ENCODE results near the gene CRB1. TPM values are rescaled to one million over a fixed set of nuclear protein-coding genes. Genes with fewer than 3 reads are reported as not detected.
"Not testable (repeated sequence)": the region's sequence is repeated elsewhere in the genome, so short reads cannot be mapped to it uniquely, and the experiment has no call there.

The CRB1 gene
- total RNA-seq, 3 donors from 2014 or later: 0.33 to 1.0 (median 0.48) TPM

DNA sequence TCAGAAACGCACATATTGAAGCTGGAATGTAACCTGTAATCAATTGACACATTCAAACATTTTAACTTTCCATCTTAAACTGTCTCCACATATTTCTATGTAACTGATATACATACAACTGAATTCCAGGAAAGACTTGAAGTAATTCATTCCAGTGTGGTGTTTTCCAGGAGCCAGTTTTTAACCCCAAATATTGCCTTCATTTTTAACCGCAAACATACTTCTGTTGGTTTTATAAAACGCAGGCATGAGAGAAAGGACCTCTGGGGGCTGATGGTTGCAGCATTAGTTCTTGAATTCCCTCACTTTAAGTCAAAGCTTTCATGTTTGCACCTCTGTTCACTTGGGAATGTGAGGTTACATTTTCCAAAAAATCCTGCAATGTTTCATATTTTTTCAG, 204.1 kb downstream of the CRB1 start:
- H3K27me3 ChIP-seq: no peaks in the 10 kb centered on the region
- intact Hi-C loops (cut with DNase I; ENCODE audit: low total_unique reads): no loop called here
- H3K36me3 ChIP-seq: no peaks in the 10 kb centered on the region
- no peak overlapping the region for H3K4me3 ChIP-seq
- no peak overlapping the region for H3K27ac ChIP-seq
- TF ChIP-seq POLR2A (IDR thresholded peaks at IDR 0.05): no peak
- TF ChIP-seq, protein P1, sequence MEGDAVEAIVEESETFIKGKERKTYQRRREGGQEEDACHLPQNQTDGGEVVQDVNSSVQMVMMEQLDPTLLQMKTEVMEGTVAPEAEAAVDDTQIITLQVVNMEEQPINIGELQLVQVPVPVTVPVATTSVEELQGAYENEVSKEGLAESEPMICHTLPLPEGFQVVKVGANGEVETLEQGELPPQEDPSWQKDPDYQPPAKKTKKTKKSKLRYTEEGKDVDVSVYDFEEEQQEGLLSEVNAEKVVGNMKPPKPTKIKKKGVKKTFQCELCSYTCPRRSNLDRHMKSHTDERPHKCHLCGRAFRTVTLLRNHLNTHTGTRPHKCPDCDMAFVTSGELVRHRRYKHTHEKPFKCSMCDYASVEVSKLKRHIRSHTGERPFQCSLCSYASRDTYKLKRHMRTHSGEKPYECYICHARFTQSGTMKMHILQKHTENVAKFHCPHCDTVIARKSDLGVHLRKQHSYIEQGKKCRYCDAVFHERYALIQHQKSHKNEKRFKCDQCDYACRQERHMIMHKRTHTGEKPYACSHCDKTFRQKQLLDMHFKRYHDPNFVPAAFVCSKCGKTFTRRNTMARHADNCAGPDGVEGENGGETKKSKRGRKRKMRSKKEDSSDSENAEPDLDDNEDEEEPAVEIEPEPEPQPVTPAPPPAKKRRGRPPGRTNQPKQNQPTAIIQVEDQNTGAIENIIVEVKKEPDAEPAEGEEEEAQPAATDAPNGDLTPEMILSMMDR (IDR thresholded peaks at IDR 0.05): no peak
- TF ChIP-seq POLR2AphosphoS5 (IDR thresholded peaks at IDR 0.05): no peak
- DNase-seq (ENCODE audit: low spot score in 2 of 2): no peak
- no peaks in the 10 kb centered on the region for H3K4me1 ChIP-seq
- H3K9me3 ChIP-seq: no peaks in the 10 kb centered on the region

DNA sequence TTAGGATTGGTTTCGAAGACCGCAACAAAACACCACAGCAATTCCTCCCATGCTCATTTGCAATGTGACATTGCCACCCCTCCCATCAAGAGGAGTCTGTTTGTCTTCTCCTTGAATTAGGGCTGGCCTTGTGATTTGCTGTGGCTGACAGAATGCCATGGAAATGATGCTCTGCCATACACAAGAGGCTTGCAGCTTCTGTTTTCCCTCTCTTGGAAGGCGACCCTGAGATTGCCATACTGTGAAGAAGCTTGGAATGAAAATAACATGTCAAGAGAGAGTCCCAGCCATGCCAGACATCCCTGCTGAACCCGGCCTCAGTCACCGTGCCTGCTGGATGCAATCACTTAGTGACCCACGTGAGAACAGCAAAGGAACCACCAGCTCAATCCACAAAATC, 212.4 kb downstream of the CRB1 start:
- no peaks in the 10 kb centered on the region for H3K9me3 ChIP-seq
- TF ChIP-seq POLR2AphosphoS5 (IDR thresholded peaks at IDR 0.05) (no peak), POLR2A (IDR thresholded peaks at IDR 0.05) (no peak)
- TF ChIP-seq, protein P1 (IDR thresholded peaks at IDR 0.05): no peak
- no peak overlapping the region for H3K27ac ChIP-seq
- H3K4me1 ChIP-seq: no peaks in the 10 kb centered on the region
- no peak for DNase-seq (ENCODE audit: low spot score in 2 of 2)
- no peak overlapping the region for H3K4me3 ChIP-seq
- no peaks in the 10 kb centered on the region for H3K27me3 ChIP-seq
- H3K36me3 ChIP-seq: no peaks in the 10 kb centered on the region
- intact Hi-C loops (cut with DNase I; ENCODE audit: low total_unique reads): no loop called here

DNA sequence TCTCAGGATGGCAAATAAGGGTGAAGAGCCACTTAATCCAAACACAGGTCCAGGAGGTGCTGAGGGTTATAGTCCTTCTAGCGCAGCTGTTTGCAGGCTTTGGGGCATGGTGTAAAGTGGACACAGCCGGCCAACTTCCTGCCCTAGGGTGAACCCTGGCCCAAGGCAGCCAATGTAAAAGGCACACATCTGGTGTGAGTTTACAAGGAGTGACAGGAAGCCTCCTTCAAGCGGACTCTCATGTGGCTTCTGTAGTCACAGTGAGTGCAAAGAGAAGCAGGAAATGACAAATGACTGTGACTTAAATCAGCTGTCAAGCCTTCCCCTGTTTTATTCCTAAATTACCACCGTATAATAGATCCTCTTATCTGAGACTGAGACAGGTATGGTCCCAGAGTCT, 213.0 kb downstream of the CRB1 start:
- intact Hi-C loops (cut with DNase I; ENCODE audit: low total_unique reads): no loop called here
- Histone ChIP-seq H3K4me3 (no peak overlapping the region), H3K27ac (no peak overlapping the region), H3K4me1 (no peaks in the 10 kb centered on the region), H3K36me3 (no peaks in the 10 kb centered on the region), H3K27me3 (no peaks in the 10 kb centered on the region), H3K9me3 (no peaks in the 10 kb centered on the region)
- TF ChIP-seq, protein P1 (IDR thresholded peaks at IDR 0.05): no peak
- TF ChIP-seq POLR2A (IDR thresholded peaks at IDR 0.05): no peak
- no peak for TF ChIP-seq POLR2AphosphoS5 (IDR thresholded peaks at IDR 0.05)
- no peak for DNase-seq (ENCODE audit: low spot score in 2 of 2)

DNA sequence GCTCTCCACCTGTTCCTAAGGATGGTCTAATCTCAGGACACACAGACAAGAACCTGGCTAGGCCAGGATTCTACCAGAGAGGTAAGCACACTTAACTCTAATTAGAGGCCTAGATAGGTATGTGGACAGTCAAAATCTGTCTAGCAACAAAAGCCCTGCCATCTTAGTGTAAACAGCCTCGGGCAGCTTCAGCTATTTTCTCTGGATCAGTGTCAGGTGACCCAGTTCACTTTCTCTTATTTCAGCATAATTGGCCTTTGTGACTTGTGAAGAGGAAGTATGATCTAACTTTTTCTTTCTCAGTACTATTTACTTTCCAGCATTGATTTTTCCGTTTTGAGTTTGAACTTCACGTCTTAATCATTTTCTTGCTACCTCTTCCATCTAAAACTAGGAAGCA, 217.7 kb downstream of the CRB1 start:
- intact Hi-C loops (cut with DNase I; ENCODE audit: low total_unique reads): no loop called here
- no peaks in the 10 kb centered on the region for H3K9me3 ChIP-seq
- no peak for TF ChIP-seq POLR2AphosphoS5 (IDR thresholded peaks at IDR 0.05)
- TF ChIP-seq, protein P1 (IDR thresholded peaks at IDR 0.05): no peak
- TF ChIP-seq POLR2A (IDR thresholded peaks at IDR 0.05): no peak

DNA sequence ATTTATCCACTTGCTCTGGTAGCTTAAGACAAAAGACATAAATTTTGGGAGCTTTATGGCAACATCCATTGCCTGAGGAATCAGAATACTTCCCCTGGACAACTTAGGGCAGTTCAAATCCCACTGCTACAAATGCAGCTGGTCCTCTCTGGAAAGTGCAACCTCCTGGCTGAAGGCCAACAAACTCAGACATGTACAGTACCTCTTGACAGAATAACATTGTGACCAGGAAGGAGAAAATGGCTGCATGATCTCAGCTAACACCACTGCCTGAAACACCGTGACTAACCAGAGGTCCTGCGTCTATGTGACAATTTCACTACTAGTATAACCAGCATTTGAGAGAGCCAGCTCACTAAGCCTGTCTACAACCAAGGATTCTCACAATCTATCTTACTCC, 218.9 kb downstream of the CRB1 start:
- Histone ChIP-seq H3K4me1 (no peaks in the 10 kb centered on the region), H3K27ac (no peak overlapping the region), H3K4me3 (no peak overlapping the region), H3K9me3 (no peaks in the 10 kb centered on the region), H3K27me3 (no peaks in the 10 kb centered on the region), H3K36me3 (no peaks in the 10 kb centered on the region)
- intact Hi-C loops (cut with DNase I; ENCODE audit: low total_unique reads): no loop called here
- DNase-seq (ENCODE audit: low spot score in 2 of 2): no peak
- TF ChIP-seq, protein P1 (IDR thresholded peaks at IDR 0.05): no peak
- no peak for TF ChIP-seq POLR2A (IDR thresholded peaks at IDR 0.05)
- TF ChIP-seq POLR2AphosphoS5 (IDR thresholded peaks at IDR 0.05): no peak

More for the DNA sequence above, 217.7 kb downstream of the CRB1 start:
- no peak overlapping the region for H3K4me3 ChIP-seq
- H3K36me3 ChIP-seq: no peaks in the 10 kb centered on the region
- H3K4me1 ChIP-seq: no peaks in the 10 kb centered on the region
- peak; percentile 54 to 55 for DNase-seq (ENCODE audit: low spot score in 2 of 2)
- H3K27me3 ChIP-seq: no peaks in the 10 kb centered on the region
- peak overlapping the region; percentile 20 to 56 for H3K27ac ChIP-seq

DNA sequence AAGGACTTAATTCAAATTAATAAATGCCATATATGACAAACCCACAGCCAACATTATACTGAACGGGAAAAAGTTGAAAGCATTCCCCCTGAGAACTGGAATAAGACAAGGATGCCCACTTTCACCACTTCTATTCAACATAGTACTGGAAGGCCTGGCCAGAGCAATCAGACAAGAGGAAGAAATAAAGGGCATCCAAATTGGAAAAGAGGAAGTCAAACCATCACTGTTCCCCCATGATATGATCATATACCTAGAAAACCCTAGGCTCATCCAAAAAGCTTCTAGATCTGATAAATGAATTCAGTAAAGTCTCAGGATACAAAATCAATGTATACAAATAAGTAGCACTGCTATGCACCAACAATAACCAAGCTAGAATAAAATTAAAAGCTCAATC, 223.5 kb downstream of the CRB1 start:
- H3K4me1 ChIP-seq; DNase-seq (ENCODE audit: low spot score in 2 of 2); H3K27me3 ChIP-seq; intact Hi-C loops (cut with DNase I; ENCODE audit: low total_unique reads); H3K27ac ChIP-seq; H3K9me3 ChIP-seq; H3K36me3 ChIP-seq; H3K4me3 ChIP-seq: not testable (repeated sequence)

Measured in breast epithelium (tissue), 4 donors.